GM19395 (cell line): ENCODE results near the gene SPRR2E.
"Not testable (repeated sequence)": the region's sequence is repeated elsewhere in the genome, so short reads cannot be mapped to it uniquely, and the experiment has no call there.

ENCODE experiments used
- ATAC-seq: cut with Tn5 transposase; IDR thresholded peaks from one replicate; pipeline ENCODE4 v1.9.1; 2021; ENCODE audit warnings: mild to moderate bottlenecking, moderate library complexity; ENCODE audit not compliant: unreplicated experiment

SPRR2E gene

DNA sequence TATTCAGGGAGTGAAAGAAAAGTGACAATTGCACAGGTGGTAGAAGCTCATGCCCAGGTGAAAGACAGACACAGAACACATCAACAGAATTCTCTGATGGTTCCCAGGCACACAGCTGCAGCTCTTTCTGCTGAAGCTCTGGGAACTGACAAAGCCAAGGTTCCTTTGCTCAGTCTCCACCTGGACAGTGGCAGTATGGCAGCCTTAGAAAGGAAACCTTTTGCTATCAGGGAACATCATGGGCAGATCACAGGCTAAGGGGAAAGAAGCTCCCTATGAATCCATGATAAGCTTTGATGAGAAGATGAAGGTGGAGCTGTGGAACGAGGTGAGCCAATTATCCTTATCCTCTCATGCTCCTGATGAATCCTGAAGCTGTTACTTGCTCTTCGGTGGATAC, 24.1 kb downstream of the SPRR2E start:
- ATAC-seq = no peak

DNA sequence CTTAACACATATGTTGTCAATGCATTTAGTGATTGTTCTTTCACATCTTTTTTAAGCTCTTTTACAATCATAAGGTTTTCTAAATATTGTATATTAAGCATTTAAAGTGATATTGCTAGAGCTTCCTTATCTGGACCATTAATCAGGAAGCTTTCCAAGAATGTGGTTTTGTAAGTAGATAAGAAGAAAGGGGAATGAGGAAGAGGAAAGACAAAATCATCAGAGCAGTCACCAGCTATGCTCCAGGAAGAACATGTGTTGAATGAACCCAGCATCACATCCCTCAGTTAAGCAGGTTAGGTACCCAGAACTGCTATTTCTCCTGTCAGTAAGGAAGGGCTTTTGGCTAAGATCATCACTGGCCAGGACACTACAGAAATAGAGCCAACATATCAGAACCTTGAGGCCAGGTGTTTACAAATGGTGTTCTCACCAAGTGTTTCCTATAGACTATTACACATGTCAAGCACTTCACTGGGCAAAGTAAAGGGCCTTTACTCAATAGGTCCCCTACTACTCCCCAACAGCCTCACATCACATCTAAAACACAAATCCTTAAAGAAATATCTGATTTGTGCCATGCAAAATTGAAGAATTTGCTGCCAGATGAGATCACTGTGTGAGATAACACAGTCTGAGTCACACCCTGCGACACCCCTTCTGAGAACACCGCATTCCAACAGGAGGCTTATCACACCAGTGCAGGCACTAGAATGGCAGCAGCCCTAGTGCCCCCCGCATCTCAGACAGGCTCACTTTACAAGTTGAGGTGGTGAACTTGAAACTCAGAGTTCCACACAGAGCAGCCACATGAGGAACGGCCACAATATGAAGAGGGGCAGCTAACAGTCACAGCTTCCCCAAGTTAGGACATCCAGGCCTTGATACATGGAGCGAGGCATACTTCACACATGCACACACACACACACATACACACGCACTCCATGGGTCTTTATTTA, 35.2 kb downstream of the SPRR2E start:
- no peak for ATAC-seq

DNA sequence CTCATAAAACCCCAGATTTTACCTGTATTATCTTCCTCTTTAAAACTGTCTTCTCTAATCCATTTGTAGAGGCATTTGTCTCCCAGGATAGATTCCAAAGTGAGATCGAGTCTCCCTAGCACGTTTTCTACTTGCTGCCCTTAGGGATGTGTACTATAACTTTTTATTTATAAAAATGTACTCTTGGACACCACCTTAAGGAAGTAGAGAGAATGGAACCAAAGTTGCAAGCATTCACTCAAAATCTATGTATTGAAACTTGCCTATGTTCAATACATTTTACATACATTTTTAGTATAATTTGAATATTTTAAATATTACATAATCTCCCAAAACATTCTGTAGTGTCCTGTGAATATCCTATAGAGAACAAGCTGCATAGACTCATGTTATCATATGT, 36.2 kb downstream of the SPRR2E start:
- no peak for ATAC-seq

DNA sequence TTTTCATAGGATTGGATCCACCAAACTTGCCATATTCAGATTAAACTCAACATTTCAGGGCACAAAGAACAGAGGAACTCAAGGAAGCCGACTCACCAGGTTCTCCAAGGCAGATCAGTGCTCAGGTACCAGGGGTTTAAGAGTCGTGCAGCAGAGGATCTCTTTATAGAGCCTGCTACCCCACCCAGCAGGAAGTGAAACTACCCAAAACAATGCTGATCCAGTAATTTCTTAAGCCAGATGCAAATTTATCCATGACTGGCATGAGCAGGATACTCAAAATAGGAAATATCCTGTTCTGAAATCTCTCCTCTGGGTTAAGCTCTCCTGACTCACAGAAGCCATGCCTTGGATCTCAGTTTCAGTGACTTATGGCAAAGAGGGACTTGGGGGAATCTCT, 37.0 kb downstream of the SPRR2E start, which contains the start of gene SPRR2A:
SPRR2A (minus strand) TSS at position 138 of the 400 bp plus-strand sequence. CDS start 777 bp downstream, outside the sequence.
- ATAC-seq = no peak

DNA sequence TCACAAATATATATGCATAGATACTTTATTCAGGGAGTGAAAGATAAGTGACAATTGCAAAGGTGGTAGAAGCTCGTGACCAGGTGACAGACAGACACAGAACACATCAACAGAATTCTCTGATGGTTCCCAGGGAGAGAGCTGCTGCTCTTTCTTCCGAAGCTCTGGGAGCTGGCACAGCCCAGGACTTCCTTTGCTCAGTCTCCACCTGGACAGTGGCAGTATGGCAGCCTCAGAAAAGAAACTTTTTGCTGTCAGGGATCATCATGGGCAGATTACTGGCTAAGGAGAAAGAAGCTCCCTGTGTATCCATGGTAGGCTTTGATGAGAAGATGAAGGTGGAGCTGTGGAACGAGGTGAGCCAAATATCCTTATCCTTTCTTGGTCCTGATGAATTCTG, 38.2 kb downstream of the SPRR2E start:
- ATAC-seq = not testable (repeated sequence)

DNA sequence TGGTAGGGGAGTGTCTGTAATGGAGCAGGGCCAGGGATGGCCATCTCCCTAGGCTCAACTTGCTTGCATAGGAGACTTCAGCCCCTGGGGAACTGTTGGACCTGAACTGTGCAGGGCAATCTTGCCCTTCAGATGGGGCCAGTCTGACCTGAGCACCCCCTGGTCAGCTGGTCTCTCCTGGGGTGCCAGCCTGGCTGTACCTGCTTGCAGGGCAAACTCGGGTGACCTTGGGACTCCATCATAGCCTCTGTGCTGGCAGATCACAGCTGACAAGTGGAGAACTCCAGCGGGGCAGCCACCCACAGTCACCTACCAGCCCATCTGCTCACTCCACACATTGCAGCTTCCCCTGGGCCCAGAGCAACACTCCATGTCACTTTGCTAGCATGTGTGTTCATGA, 45.1 kb downstream of the SPRR2E start:
- no peak for ATAC-seq
